Stimulated activated CD8-positive, alpha-beta memory T cell treated with anti-CD3 and anti-CD28 coated beads, Interleukin-4, amount 100 ng/mL, for 24 hours (primary cell): Measurements from ENCODE around the gene SGCG.
"Not testable (repeated sequence)": the region's sequence is repeated elsewhere in the genome, so short reads cannot be mapped to it uniquely, and the experiment has no call there.

Experiments
- DNase-seq: peaks from one replicate; pipeline ENCODE4 v3.0.0-alpha.2; 2020; ENCODE audit warnings: low read depth

The SGCG gene

GRCh38 chr13:23180711-23181110 lies at the start of gene SGCG:
SGCG (plus strand) TSS chr13:23180979; CDS start chr13:23203695, 22,716 bp downstream.
- no peak for DNase-seq

DNA sequence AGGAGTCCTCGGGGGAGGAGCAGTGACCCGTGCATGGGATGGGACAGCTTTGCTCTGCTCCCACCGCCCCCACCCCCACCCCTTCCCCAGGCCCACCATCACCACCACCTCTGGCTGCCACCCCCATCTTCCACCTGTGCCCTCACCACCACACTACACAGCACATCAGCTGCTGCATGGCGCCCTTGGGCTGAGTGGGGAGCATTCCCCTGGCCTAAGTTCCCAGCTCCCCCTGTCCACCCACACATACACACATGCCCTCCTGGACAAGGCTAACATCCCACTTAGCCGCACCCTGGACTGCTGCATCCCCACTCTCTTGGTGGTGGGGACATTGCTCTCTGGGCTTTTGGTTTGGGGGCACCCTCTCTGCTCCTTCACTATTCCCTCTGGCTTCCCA lies 46.2 kb upstream of the SGCG start:
- DNase-seq, result no peak

DNA sequence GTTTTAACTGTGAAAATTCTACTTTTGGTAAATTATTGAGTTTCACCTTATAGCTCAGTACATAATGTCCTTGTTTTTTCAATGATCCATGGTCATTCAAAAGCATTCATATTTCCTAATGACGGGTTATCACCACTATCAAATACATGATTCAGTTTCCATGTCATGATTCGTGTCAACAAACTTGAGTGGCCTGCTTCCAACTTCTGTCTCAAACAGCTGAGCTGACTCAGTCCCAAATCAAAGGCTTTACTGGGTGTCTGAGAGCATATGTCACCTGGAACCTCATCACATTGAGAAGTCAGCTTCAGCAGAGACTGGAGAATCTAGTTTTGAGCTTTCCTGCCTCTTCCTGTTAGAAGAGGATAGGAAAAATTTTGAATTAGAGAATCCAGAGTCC lies 40.3 kb upstream of the SGCG start:
- DNase-seq, result no peak

DNA sequence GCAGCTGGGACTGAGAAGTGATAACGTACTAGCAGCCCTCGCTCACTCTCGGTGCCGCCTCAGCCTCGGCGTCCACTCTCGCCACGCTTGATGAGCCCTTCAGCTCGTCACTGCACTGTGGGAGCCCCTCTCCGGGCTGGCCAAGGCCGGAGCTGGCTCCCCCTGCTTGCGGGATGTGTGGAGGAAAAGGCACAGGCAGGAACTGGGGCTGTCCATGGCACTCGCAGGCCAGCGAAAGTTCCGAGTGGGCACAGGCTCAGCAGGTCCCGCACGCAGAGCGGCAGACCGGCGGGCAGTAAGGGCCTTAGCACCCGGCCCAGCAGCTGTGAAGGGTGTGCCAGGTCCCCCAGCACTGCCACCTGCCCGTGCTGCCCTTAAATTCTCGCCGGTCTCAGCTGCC lies 38.8 kb upstream of the SGCG start:
- DNase-seq, result no peak

DNA sequence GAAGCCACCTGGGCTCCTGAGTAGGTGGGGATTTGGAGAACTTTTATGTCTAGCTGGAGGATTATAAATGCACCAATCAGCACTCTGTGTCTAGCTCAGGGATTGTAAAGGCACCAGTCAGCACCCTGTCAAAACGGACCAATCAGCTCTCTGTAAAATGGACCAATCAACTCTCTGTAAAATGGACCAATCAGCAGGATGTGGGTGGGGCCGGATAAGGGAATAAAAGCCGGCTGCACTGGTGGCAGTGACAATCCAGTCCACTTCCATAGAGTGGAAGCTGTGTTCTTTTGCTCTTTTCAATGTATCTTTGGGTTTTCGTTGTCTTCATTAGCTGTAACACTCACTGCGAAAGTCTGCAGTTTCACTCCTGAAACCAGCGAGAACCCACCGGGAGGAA lies 38.2 kb upstream of the SGCG start:
- not testable (repeated sequence) for DNase-seq

GRCh38 chr13:23144431-23144830 lies 36.3 kb upstream of the SGCG start:
- DNase-seq, result no peak

DNA sequence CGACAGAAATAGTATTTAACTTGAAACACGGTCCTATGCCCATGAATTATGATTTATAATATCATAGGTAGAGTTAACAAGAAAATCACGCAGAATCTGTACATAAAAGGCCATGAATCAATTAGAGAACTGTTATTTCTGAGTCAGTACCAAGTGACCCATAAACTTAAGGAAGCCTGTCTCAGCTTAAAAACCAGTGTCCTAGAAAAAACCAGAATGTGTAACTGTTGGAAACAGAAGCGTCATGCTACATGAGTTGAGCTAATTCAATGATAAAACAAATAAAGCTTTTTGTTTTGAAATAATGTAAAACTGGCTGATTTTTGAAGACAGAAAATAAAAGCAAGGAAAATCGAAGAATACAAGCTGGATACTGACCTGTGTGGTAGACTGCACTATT lies 34.8 kb upstream of the SGCG start:
- no peak for DNase-seq

DNA sequence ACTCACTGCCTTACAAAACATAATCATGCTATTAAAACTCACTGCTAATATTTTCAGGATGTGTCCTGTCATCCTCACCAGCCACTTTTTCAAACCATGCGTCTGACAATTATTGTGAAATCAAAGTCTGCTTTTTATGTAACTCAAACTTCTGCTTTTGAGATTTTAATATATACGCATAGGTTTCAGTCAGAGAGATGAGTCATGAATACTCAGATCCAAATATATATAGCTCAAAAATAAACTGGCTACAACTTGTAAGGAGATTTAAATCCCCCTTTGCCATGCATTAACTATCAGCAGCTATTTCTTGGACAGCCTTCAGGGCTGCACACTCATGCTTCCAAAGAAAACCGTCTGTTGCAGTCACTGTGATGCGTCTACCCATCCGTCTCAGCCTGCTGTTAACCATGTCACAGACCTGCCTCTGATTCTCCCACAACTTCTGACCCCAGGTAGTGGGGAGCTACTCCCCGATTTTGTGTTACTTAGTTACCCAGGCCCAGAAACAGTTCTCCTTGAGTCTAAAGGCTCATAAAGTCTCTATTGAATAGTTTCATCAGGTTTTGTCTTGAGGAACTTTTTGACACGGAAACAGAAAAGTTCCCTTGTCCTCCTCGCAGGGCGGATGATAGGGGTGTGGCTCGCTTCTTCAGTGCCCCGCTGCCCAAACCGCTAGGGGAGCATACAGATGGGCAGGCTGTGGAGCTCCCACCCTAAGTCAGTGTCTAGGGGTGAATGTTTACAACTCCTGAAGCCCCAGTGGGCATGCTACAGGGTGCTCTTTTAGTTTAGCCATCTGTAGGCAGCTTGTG lies 33.8 kb upstream of the SGCG start:
- DNase-seq, result no peak

- no peak for DNase-seq
Measured at GRCh38 chr13:23147827-23148226, 33.0 kb upstream of the SGCG start.

GRCh38 chr13:23157781-23158180 lies 23.0 kb upstream of the SGCG start:
- DNase-seq, result no peak

- no peak for DNase-seq
Measured at GRCh38 chr13:23159205-23159759, 21.5 kb upstream of the SGCG start.

DNA sequence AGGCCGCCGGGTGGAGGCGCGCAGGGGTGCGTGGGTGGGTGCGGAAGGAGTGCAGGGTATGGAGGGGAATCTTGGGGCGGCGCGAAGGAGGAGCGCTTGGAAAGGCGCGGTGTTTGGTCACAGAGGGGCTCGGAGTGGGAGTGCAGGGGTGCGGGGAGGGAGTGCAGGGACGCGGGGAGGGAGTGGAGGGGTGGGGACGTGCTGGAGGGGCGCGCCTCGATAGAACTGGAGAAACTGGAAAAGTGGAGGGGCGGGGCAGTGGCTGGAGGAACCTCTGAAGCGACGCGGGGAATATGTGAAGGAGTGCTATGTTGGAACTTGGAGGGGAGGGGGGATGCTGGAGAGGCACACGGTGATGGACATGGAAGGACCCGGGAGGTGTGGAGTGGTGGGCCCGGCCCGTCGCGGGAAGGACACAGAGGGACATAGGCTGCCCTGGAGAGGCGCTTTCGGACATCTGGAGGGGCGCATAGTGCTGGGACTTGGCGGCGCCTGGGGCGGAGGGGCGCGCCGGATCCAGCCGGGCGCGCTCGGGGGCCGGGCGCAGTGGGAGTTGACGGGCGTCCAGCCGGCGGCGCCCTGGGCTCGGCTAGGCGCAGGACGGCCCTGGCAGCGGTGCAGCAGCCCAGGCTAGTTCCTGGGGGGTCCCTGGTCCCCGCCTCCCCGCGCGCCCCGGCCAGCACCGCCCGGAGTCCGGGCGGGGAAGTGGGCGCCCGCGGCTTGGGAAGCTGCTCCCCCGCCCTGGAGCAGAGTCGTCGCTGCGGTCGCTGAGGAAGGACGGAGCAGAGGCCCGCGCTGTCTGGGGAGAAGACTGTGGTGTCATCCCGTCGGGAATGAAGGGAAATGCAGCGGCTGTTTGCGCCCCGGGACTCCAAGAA lies 20.8 kb upstream of the SGCG start:
- DNase-seq, result no peak

DNA sequence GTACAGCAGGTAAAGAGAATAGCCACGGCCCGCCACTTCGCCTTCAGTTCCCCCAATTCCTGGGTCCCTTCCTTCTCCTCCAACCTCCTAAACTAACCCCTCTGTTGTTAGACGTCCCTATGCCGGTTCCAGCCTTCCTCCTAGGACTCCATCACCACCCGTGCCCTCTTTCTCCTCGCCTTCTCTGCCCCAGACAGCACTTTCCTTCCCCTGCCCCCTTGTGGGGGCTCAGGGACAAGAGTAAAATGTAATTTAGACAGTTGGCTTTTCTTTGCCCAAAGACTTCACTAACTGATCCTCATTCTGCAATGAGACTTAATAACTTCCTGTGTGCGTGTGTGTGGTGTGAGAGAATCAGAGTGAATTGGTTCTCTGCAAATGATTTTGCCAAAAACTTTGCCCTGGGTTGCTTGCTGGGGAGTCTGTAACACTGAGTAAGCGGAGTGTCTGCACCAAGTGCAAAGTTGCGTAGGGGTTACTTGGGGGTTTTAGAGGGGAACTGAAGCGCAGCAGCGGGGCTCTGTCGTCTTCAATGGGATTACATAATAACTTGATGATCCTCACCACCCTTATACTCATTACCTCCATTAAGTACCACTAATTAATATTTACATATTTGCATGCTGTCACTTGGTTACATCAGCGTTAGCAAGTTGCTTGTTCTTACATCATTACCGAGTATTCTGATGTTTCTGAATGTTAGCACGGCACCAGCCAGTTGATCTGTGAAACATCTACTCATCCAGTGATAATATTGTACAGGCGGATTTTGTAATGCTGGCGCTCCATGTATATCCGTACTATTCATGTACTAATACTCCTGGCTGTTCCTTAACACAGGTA lies 19.9 kb upstream of the SGCG start:
- no peak for DNase-seq

DNA sequence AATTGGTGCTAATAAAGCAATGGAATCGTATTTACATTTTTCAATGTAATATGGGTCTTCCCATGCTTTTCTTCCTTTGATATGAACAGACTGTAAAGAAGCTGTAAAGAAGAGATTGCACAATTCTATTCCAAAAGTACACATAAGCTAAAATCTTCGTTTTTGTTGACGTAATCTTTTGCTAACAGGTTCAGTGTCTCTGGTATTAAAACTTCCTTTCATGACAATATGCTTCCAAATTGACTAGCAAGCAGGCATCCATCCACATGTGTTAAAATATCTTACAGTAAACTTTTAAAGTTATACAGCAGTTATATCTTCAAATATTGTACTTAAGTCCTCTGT lies 19.3 kb upstream of the SGCG start:
- DNase-seq, result no peak

DNA sequence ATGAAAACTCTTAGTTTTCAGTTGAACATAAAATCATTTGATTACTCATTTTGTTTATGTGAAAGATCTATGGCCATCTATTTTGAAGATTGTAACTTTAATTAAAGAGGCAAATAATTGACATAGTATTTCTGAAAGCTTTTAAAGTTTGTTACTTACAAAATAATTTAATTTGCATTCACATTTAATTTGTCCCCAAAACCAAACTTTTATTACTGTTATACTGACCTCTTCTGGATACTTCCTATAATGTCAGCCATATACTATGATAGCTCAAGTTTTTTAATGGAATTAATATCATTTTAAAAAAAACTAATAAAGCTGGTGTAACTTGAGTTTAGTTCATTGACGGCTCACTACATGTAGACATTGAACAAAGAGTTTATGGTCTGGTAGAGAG lies 4.9 kb upstream of the SGCG start:
- DNase-seq, result no peak

DNA sequence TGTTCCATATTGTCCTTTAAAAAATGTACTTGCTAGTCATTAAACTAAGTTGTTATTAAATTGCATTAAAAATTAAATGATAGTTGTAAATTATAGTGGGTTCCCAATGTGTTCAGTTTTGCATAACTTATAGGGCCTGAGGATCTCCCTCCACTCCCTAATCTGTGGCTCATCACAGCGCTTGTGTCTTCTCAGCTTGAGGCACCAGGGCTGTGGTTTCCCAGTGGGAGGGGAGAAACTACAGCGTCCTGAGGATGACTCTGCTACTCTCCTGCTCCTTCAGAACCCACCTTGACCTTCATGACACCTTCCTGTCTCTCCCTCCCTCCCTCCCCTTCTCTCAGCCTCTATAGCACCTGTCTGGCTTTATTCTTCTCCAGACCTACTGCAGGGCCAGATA lies 1.4 kb downstream of the SGCG start:
- DNase-seq, result no peak

GRCh38 chr13:23183292-23183691 lies 2.5 kb downstream of the SGCG start:
- no peak for DNase-seq

- DNase-seq, result no peak
Measured at GRCh38 chr13:23185542-23185941, 4.8 kb downstream of the SGCG start.

DNA sequence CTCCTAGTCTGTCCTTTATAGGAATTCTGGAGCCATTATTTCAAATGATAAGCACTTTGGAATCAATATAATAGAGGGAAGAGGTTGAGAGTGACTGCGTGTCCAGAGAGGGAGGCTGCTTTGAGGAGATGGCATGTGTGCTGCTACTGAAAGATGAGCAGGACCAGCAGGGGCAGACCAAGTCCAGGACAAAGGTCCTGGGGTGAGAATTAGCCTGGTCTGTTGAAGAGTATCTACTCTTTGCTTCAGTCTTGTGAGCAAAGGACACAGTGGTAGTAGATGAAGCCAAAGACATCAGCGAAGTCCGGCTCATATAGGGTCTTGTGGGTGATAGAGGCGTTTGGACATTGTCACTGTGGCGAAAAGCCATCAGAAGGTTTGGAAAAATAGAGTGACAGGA lies 21.1 kb downstream of the SGCG start:
- no peak for DNase-seq

DNA sequence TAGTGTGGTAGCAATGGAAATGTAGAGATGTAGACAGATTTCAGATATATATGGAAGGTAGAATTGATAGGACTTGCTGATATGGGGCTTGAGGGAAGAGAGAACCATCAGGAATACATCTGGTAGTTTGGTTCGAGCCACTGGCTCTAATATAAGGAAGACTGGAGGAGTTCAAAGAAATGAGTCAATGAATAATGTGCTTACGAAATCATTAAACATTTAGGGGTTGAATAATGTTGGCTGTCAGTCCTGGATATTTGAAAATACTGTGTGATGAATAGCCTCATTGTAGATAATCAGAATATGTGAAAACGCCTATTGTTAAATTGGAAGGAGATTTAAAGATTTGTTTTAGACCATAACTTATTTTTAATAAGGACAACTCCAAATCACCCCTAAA lies 21.6 kb downstream of the SGCG start:
- DNase-seq, result no peak

DNA sequence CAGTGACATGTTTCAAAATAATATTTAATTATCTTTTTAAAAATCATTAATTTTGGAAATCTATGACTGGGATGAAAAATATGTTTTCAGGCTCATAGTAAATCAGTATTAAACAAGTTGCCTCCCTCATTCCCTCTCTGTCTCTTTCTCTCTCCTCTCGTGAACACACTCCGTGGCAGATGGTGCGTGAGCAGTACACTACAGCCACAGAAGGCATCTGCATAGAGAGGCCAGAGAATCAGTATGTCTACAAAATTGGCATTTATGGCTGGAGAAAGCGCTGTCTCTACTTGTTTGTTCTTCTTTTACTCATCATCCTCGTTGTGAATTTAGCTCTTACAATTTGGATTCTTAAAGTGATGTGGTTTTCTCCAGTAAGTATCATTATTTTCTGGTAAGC lies 22.7 kb downstream of the SGCG start:
- no peak for DNase-seq

DNA sequence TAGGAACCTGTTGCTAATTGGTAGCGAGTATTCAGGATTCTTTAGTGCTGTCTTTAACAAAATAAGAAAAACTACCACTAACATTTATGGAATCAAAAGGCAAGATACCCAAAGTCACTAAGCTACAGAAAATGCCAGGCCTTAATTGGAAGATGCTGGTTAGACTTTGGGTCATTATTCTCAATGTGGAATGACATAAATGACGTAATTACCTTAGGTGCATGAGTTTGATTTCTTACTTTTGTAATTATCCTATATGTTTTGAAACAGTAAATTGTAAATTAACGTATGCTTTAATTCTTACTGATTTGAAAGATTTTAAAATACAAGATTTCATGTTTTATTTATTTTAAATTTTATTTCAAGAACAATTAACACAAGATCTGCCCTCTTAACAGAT lies 25.0 kb downstream of the SGCG start:
- no peak for DNase-seq
